ENCODE measurements around the gene SH2D4B. TPM values are rescaled to one million over a fixed set of nuclear protein-coding genes. Genes with fewer than 3 reads are reported as not detected.

SH2D4B gene
- 1.2 TPM in 2 replicates for total RNA-seq (2013; cell fraction: nucleolus; rRNA removed)
- 0.05 and 0.06 TPM in 2 replicates for total RNA-seq (2014; rRNA removed)
- not detected in 2 replicates for total RNA-seq (2014; rRNA removed; fragmentation: Illumina TruSeq; extraction: Trizol)
- 0.13 and 0.19 TPM in 2 replicates for total RNA-seq (2021)
- polyA plus RNA-seq (2011; ENCODE audit: low read depth) = 0.07 TPM
- 0.14 TPM in 2 replicates for polyA plus RNA-seq (2011; rRNA removed)
- polyA plus RNA-seq (2011; cell fraction: cytosol; rRNA removed) = 0.08 and 0.09 TPM in 2 replicates
- 0.61 and 0.67 TPM in 2 replicates for polyA plus RNA-seq (2011; cell fraction: nucleus; rRNA removed)
- polyA plus RNA-seq (2012) = 0.05 and 0.13 TPM in 2 replicates
- polyA plus RNA-seq (2014; fragmentation: Illumina TruSeq; extraction: Trizol) = not detected in 2 replicates
- not detected for polyA plus RNA-seq (2014; fragmentation: Nextera tagmentation; extraction: Ambion mirVana)
- polyA plus RNA-seq (2014; rRNA removed) = 0.04 TPM in 1 of 2 replicates, not detected in the other
- polyA plus RNA-seq (2016; fragmentation: Nextera tagmentation; extraction: Ambion mirVana) = under 1 TPM in 1 of 2 experiments, not detected in 1; 0.21 TPM
- polyA minus RNA-seq (2011; rRNA and poly(A)+ RNA removed) = 0.29 and 0.52 TPM in 2 replicates
- 0.67 TPM in 1 of 2 replicates, not detected in the other for polyA minus RNA-seq (2011; cell fraction: cytosol; rRNA and poly(A)+ RNA removed)
- polyA minus RNA-seq (2011; cell fraction: nucleus; rRNA and poly(A)+ RNA removed) = 0.85 and 0.86 TPM in 2 replicates
- Bru-seq, nascent RNA = percentile 34 among the genes with signal in this experiment
- percentile 42 among the genes with signal in this experiment for BruChase-seq, experiment 1, labeled RNA remaining after a 6-hour chase
- BruChase-seq, experiment 2, labeled RNA remaining after a 2-hour chase = percentile 43 among the genes with signal in this experiment
- long read RNA-seq, experiment 1 = 0 reads
- long read RNA-seq, experiment 2, partial matches to known transcripts = 0 of 1 reads
- long read RNA-seq, experiment 2, other reads (novel, unspliced or antisense) = 1 of 1 reads

GRCh38 chr10:80537736-80538480 is at the start of gene SH2D4B:
SH2D4B (plus strand) TSS chr10:80537902; CDS start chr10:80538332, 430 bp downstream.
- H3K4me1 ChIP-seq (ENCODE audit: control insufficient read depth, insufficient read depth, low read length) = peaks cover 28% of the 10 kb centered on the region
- H3K9ac ChIP-seq (ENCODE audit: control insufficient read depth, insufficient read depth, low read length) = no peak within 1 kb of the TSS
- H2AFZ ChIP-seq (ENCODE audit: control insufficient read depth, low read depth, low read length) = no peak within 1 kb of the TSS
- TF ChIP-seq MEF2B (IDR thresholded peaks at IDR 0.05; ENCODE audit: partially characterized antibody, poor library complexity, severe bottlenecking) (no peak), MLLT1 (IDR thresholded peaks at IDR 0.05) (peak; percentile 27; the same call in 1 of the 2 replicates)
- peak within 1 kb of the TSS; percentile 83 for H3K4me3 ChIP-seq
- no TSS peak for BruUV-seq (replicated peaks)
- no peaks in the 10 kb centered on the region; the same call in 1 of the 2 replicates for H3K79me2 ChIP-seq (ENCODE audit: control insufficient read depth, insufficient read depth, low read length)
- peak within 1 kb of the TSS; percentile 80 for H3K4me2 ChIP-seq (ENCODE audit: control insufficient read depth, insufficient read depth)
- in situ Hi-C loops (cut with MboI) (no loop called here), intact Hi-C loops (cut with micrococcal nuclease; ENCODE audit: unreplicated experiment) (loop anchor here (2.0 kb wide), 1 partner anchor 125 kb away; no protein-coding TSS in a partner anchor)
- 89% methylated on average over 19 of the region's 19 CpGs for WGBS (ENCODE audit: insufficient coverage, insufficient replicate concordance, low lambda C conversion rate, missing lambda C conversion rate)
- H4K20me1 ChIP-seq (ENCODE audit: control insufficient read depth, insufficient read depth) = no peaks in the 10 kb centered on the region
- no peak within 1 kb of the TSS for H3K27ac ChIP-seq (ENCODE audit: control insufficient read depth, insufficient read depth)
- ChIA-PET SMC1A (ENCODE audit: uncharacterized antibody, unreplicated experiment) (interaction anchor here (1.2 to 2.7 kb wide), 4 partner anchors 12 to 94 kb away, joined by 3 to 35 read pairs (median 4); no protein-coding TSS in a partner anchor), RAD21 (ENCODE audit: unreplicated experiment) (interaction anchor here (2.7 kb wide), 1 partner anchor 60 kb away, joined by 38 read pairs; no protein-coding TSS in a partner anchor), CTCF (interaction anchor here (1.1 to 2.8 kb wide), 2 partner anchors 61 to 125 kb away, joined by 3 to 22 read pairs; no protein-coding TSS in a partner anchor), POLR2A (interaction anchor here (0.9 kb wide), 1 partner anchor 60 kb away, joined by 3 read pairs; no protein-coding TSS in a partner anchor)
- FAIRE-seq (no peak), ATAC-seq (no peak), DNase-seq (ENCODE audit: low read depth, low spot score) (no peak)
- no peaks in the 10 kb centered on the region; the same call in 2 of the 3 replicates for H3K9me3 ChIP-seq (replicated peaks; ENCODE audit: control insufficient read depth, insufficient read depth, low read length)
- H3K36me3 ChIP-seq (ENCODE audit: control insufficient read depth in 2 of 2, insufficient read depth in 2 of 2, low read length in 1 of 2) = no peaks in the 10 kb centered on the region
- H3K27me3 ChIP-seq (replicated peaks in 1 of 2; ENCODE audit: control insufficient read depth in 2 of 2, insufficient read depth in 2 of 2, low read length in 1 of 2) = no peaks in the 10 kb centered on the region
